Activated CD8-positive, alpha-beta memory T cell treated with anti-CD3 and anti-CD28 coated beads for 4 hours (primary cell): ENCODE measurements around the gene ANKS1B.

Source experiments
- DNase-seq, 2 donors: peaks; one replicate each; pipeline ENCODE4 v3.0.0-alpha.2; 2020; ENCODE audit warnings: low read depth in 2 of 2

The ANKS1B gene

DNA sequence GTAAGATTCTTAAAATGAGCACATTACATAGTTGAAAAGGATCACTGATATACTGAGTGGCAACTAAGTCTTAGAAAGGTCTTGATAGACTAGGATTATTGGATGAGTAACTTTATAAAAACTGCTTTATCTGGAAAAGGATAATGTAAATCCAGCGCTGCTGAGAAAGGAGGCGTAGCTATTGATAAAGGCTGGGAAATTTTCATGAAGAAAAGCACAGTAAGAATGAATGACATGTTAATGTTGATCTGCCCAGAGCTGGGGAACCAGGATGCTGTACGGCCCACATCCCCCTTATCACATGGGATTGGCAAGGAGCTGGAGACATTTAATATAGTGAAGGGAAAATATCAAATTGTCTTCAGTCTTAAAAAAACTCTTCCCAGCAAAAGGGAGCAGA lies 1165.7 kb downstream of the ANKS1B start:
- no peak for DNase-seq

DNA sequence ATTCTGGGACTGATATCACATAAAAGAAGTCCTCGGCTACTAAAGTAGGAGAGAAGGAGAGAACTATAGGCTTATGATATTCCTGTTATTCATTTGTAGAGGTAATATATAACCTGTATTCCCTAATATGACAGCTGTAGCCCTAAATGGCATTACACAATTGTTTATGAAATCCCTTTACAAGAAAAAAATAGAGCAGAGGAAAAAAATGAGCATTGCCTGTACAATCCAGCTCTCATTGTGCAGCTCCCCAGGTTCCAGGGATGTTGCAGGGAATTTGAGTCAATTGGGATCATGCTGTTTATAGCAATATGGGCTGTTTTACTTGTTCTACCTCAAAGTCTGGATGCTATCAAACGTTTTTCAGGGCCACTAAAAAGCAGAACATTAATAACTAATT lies 1166.5 kb downstream of the ANKS1B start:
- no peak for DNase-seq

DNA sequence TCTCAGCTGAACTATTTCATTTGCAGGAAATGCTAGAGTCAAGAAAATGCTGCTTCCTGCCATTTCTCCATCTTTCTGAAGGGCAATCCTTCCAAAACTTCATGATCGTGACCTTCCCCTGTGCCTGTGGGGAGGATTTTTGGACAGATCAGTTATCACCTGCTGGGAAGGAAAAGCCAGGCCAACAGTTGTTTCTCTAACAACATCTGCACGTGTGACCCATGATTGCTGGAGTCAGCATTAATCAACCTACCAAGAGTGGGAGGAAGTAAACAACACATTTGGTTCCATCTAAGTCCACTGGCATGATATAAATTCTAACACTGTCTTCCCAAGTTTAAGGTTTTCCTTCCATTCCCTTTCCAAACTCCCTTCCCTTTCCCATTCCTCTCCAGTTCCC lies 1167.0 kb downstream of the ANKS1B start:
- DNase-seq, result no peak

DNA sequence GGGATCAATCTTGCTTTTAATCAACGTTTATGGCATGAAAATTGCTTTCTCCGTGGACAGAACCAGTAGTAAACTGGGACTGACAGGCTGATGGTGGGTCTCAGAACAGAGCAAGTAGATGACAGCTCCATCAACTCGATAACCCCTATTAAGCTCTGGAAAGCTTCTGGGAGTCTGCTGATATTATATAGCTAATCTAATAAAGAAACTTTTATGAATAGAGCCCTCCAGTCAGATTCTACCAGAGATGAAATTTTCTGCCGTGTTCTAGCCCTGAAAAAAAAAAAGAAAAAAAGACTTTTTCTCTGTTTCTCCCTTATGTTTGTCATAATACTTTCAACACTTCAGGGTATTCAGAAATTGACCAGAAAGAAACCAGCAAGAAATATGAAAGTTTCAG lies 1168.0 kb downstream of the ANKS1B start:
- no peak for DNase-seq

DNA sequence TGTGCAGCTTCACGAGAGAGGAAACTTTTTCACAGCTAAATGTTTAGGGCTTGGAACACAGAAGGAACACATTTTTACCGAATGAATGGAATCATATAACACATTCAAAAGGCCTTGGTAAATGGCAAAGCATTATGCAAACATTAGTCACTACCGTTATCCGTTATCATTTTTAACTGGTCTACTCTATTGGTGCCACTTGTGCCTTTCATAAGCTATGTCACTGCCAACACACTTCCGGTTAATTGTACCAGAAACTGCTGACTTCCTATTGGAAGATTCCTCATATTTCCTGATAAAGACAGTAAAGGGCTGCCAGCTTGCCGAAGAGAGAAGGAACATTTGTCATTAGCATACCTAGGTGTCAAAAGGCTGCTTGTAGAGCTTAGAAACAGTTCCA lies 1170.5 kb downstream of the ANKS1B start:
- DNase-seq, result no peak

DNA sequence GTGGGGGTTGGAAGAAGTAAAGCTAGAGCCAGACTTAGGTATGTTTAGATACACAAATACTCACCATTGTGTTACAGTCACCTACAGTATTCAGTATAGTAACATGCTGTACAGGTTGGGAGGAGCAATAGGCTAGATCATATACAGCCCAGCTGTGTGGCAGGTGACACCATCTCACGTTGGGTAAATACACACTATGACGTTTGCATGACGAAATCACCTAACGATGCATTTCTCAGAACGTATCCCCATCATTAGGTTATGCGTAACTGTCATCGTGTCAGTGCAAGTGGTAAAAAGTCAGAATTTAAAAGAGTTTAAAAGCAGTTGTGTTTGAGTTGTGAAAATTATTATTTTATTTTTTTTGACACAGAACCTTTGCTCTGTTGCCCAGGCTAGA lies 1172.5 kb downstream of the ANKS1B start:
- DNase-seq, result no peak

DNA sequence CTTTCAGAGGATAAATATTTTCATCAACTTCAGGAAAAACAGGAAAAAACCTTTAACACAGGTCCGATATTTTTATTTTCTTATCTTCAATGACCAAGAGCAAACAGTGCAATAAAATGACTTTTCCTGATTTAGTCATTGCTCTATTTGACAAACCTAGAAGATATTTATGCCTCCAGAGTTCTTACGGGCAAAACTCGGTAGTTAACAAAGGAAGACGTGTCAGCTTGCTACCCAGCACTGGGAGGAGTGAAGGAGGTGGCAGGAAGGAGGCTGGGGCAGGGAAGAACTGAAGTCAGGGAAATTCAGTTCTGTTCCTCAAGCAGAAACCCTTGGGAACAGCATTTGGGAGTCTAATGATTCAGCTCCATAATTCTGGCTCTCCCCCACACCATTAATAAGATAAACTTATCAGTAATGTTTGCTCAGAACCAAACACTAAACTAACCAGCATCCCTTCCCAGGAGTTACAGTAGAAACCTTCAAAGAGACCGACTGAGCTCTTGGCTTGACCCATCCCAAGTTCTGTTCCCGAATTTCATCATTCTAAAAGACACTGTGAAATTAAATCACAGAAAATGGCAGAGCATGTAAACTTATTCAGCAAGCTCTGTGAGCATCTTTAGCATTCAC lies 1176.4 kb downstream of the ANKS1B start:
- DNase-seq, result no peak

DNA sequence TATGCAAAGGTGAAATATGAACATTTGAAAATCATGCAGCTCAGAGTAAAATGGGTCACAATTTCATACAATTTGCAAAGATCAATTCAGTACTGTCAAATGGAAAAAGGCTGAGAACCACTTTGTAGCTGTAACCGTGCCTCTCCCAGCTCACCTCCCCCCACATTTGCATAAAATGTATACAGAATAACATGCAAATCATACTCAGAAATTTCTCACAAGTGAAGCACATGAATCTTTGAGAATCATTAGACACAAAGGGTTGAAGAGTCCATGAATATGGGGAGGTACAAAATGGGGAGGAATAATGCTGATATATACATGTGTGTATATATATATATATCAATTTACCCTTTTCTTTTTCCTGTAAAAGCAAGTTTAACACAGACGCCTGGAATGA lies 1177.5 kb downstream of the ANKS1B start:
- no peak for DNase-seq

DNA sequence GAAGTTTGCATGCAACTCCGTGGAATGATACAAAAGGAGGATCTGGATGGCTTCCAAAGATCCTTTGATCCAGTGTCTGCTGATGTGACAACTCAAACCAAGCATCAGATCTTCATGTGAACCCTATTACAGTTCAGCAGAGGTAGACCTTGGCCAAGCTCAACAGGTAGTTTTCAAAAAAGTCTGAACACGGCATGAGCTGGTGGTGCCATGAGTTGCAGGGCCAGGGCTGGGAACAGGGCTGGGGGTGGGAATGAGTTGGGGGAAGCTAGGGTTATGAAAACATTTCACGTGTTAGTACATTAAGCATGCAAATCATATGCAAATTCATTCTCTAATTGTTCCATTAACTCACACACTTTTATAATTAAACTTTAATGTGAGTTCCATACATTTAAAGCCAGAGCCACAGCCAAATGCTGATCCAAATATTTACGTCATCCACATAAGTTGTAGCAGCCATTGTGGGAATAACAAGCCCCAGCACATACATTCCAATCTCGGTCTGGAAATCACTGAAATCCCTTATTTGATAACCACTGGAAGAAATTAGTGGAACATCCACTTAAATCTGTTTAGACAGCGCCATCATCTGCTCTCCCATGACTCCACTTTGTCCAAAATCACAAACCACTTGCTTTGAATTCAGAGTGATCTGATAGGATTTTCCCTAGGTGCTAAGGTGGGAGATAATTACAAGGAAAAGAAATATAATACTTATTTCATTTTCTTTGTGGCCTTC lies 1181.1 kb downstream of the ANKS1B start:
- DNase-seq, result no peak

DNA sequence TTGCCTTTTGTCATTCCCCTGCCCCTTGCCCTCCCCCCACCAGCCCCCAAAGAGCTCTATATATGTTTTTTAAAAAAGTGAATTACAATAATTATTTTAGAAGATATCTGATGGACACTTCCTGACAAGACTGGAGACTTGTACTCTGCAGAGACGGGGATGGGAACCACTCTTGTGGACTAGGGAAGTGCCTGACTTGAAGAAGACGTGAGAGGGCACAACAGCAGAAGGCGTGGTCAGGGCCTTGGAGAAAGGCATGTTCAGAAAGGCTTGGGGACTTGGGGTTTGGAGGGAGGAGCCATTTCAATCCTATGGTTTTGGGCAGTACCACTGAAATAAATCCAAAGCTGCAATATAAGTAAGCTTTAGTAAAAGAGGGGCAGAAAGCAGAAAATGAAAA lies 1184.9 kb downstream of the ANKS1B start:
- DNase-seq, result no peak

DNA sequence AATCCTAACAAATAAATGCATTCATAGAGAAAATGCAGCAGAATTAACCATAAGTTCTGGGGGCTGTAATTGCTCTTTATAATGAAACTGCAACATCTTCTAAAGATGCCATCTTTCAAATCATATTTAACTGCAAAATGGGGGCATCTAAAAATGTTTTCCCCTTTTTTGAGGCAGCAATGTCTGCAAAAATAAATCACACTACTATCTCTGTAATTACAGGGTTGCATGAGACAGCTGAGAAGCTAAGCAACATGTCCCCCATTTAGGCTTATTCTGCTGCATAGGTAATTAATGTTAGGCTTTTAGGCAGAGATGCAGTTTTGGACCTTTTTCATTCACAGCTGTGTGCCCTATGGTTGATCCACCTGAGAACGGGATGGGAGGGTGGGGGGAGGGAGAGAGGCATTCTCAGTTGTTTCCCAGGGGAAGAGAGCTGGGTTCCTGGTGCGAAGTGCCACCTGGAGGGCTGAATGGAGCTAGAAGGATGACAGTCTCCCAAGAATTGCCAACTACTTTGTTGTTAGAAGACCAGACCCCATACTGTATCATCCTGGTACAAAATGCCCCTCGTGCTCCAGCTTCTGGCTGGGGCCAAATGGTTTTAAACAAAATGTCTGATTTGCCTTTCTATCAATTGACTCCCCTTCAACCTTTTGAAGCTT lies 1185.5 kb downstream of the ANKS1B start:
- no peak for DNase-seq

DNA sequence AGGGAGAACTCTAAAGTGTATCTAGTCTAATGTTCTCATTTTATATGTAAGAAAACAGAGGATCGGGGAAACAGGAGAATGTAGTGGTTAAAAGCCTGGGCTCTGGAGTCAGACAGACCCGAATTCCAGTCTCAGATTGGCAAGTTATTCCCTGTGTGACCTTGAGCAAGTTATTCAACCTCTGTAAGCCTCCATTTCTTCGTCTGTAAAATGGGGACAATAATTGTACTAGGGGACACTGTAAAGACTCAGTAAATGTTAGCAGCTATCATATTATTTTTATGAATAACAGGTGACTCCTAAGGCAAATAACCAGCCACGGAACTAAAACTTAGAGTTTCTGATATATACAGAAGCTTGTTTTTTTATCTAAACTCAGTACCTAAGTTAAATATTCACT lies 1187.5 kb downstream of the ANKS1B start:
- no peak for DNase-seq

DNA sequence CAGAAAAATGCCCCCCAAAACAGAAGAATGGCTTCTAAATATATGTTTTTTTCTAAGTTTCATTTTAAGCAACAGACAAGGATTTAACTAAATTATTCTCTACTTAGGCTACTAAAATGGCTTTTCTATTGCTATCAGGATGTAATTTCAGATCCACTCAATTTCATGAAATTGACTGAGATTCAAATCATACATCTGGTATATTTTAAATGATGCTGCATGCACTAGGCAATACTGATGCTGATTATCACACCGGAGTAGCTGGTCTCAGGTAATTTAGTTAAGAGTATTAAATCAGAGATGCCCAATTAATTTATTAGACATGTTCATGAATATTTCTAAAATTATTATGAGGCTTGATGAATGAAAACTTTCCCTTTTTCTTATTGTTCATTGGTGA lies 1188.0 kb downstream of the ANKS1B start:
- DNase-seq, result no peak

DNA sequence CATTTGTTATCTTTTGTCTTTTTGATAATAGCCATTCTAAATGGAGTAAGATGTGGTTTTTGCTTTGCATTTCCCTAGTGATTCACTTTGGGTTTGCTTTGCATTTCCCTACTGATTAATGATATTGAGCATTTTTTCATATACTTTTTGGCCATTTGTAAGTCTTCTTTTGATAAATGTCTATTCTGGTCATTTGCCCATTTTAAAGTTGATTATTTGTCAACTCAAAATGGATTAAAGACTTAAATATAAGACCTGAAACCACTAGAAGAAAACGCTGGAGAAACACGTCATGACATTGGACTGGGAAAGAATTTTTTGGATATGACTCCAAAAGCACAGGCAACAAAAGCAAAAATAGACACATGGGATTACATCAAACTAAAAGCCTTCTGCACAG lies 1191.6 kb downstream of the ANKS1B start:
- no peak for DNase-seq

DNA sequence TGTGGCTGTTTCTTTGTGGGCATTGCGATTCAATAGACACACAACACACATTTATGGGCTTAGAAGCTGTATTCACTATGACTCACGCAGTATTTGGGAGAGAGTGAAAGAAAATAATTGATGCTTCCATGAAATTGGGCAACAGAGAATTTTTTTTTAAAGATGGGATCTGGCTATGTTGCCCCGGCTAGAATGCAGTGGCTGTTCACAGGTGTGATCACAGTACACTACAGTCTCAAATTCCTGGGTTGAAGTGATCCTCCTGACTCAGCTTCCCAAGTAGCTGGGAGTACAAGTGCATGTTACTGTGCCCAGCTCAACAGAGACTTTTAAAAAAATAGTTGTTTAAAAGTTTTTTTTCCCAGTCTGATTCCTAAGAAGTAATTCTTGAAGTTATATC lies 1193.3 kb downstream of the ANKS1B start:
- DNase-seq, result no peak

DNA sequence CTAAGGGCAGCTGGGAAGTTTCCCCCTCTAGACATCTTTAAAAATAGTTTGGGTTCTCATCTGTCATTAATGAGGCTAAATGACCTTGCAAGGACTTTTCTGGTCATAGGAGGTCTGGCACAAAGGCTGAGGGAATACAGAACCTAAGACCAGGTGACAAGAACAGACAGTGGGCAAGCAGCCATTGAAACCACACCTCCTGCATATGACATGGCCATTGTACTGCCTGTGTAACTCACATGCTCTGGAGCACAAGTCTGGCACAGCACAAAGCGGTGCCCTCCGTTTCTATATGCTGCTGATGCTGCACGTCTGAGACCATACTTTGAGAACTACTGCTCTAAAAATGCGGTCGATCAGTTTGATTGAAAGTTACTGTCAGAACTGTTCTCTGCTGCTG lies 1196.3 kb downstream of the ANKS1B start:
- DNase-seq, result no peak

DNA sequence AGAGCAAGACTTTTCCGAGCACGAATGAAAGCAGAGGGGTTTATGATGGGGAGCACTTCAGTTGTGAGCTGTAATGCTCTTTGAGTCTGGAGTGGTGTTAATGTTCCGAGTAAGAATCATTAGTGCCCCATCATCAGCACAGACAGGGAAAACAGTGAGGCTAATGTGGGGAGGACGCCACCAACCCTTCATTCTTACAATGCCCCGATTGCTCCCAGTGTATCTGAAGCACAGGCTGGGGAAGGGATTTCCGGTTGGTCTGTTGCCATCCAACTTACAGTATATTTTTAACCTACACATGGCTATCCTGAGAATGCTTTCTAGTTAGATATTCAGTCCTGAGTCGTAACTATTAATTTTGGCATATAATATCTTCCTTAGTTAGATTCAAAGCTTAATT lies 1198.1 kb downstream of the ANKS1B start:
- no peak for DNase-seq

DNA sequence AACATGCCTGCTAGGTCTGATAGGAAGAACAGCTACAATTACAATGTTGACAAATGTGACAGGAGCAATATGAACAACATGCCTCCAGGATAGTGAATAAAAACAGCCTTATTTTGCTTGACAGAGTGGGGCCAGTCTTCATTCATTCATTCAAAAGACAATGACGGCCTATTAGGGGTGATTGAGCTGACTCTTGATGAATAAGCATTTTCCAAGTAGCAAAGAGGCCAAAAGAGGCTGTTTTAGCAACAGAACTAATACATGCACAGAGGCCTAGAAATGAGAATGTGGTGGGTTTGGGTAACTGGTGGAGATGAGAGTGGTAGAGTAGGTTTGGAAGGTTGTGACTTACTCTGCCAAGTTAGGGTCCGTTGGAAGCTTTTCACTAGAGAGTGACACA lies 1201.3 kb downstream of the ANKS1B start:
- DNase-seq, result no peak

DNA sequence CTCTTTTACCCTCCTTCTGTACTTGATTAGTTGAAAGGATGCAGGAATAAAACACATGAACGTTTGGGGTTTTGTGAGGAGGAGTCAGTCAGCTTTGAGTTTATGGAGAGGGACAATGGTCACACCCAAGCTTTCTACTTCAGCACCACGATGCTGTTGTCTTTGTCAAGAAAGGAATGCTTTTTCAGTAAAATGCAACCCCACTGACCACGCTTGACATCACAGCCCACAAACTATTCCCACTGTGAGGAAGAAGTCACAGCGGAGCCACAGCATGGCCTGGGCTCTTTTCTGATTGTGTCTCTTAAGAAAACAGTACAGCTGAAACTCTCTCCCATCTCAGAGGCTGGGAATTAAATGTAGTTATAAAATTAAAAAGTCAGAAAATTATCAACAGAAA lies 1204.5 kb downstream of the ANKS1B start:
- no peak for DNase-seq

DNA sequence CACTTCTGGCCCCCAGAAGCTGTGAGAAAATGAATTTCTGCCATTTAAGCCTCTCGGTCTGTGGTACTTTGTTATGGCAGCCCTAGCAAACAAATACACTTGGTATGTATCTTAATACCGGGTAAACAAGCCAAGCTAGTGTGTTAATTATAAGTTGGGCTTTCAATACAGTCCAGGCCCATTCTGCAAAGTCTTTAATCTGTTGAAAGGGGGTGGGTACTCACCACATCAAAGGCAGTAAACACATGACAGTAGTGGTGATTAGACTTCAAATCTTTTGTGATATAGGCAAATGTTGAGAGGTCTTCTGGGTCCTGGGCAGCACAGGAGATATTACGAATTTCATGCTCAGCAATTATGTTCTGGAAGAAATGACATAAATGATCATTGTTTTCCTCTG lies 1211.9 kb downstream of the ANKS1B start:
- DNase-seq, result no peak

DNA sequence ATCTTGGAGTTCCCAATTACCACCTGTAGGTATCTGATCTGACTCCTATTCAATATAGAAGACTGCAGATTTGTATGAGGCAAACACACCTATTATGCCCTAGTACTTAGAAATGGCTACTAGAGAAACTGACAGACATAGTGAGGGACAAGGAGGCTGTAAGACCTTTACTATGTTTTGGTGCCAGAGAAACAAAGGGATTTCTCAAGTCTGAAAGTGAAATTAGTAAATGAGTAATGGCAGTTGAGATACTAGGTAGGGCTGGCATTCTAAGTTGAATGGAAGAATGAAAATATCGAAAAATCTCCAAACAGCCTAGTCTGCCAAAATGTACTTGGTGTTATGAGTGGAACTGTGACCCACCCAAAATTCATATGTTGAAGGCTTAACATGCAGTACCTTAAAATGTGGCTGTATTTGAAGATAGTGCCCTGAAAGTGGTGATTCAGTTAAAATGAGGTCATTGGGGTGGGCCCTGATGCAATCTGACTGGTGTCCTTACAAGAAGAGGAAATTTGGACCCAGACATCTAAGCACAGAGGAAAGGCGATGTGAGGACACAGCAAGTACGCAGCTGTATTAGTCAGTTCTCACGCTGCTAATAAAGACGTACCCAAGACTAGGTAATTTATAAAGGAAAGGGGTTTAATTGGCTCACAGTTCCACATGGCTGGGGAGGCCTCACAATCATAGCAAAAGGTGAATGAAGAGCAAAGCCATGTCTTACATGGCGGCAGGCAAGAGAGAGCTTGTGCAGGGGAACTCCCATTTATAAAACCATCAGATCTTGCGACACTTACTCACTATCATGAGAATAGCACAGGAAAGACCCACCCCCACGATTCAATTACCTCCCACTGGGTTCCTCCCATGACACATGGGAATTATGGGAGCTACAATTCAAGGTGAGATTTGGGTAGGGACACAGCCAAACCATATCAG lies 1212.7 kb downstream of the ANKS1B start:
- DNase-seq, result no peak

DNA sequence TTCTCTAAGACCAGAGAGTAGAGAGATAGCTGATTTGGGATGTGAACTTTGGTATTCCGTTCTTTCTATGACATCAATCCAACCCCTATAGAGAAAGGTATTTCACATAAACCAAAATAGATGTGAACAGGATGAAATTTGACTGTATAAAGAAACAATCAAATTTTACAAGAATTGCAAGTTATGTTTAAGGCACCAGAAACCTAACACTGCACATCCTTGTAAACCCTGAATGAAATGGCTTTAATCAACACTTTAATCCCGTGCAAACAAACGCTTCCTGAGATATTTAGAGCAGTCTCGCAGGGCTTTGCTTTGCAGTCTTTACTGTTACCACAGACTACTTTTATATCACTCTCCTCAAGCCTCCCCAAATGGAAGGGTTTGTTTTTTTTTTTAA lies 1214.5 kb downstream of the ANKS1B start:
- DNase-seq, result no peak
